Measurements from ENCODE around the gene CDK9.

- TF ChIP-seq, protein P1, sequence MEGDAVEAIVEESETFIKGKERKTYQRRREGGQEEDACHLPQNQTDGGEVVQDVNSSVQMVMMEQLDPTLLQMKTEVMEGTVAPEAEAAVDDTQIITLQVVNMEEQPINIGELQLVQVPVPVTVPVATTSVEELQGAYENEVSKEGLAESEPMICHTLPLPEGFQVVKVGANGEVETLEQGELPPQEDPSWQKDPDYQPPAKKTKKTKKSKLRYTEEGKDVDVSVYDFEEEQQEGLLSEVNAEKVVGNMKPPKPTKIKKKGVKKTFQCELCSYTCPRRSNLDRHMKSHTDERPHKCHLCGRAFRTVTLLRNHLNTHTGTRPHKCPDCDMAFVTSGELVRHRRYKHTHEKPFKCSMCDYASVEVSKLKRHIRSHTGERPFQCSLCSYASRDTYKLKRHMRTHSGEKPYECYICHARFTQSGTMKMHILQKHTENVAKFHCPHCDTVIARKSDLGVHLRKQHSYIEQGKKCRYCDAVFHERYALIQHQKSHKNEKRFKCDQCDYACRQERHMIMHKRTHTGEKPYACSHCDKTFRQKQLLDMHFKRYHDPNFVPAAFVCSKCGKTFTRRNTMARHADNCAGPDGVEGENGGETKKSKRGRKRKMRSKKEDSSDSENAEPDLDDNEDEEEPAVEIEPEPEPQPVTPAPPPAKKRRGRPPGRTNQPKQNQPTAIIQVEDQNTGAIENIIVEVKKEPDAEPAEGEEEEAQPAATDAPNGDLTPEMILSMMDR (conservative IDR thresholded peaks at IDR 0.05; ENCODE audit: low read depth, low read length): no peak
- TF ChIP-seq RAD21 (IDR thresholded peaks at IDR 0.05; ENCODE audit: low read length): no peak
- no peak for TF ChIP-seq ELK1 (IDR thresholded peaks at IDR 0.05; ENCODE audit: borderline replicate concordance, low read depth, low read length)
- TF ChIP-seq POLR2A (IDR thresholded peaks at IDR 0.05; ENCODE audit: low read depth, low read length): no peak
- no peak for TF ChIP-seq SMC3 (IDR thresholded peaks at IDR 0.05; ENCODE audit: low read depth, low read length)
- TF ChIP-seq RFX5 (IDR thresholded peaks at IDR 0.05; ENCODE audit: low read depth, low read length): no peak
- no peak for TF ChIP-seq FOS (IDR thresholded peaks at IDR 0.05; ENCODE audit: low read depth, low read length)
Measured at GRCh38 chr9:127781806-127782205, 4.0 kb upstream of the CDK9 start.
